Liver (tissue), 9 donors: ENCODE measurements around the gene UBE2QL1. TPM values are rescaled to one million over a fixed set of nuclear protein-coding genes. Genes with fewer than 3 reads are reported as not detected.

Experiments used
- DNase-seq: peaks from one replicate; pipeline ENCODE4 v3.0.0-alpha.2; 2017; ENCODE audit warnings: low spot score
- H3K27ac ChIP-seq, 2 donors: one replicate each; pipeline ENCODE4 v1.7.0; 2013; ENCODE audit warnings: inconsistent platforms in 2 of 2, low read length in 2 of 2, control low read depth in 1 of 2, low read depth in 1 of 2, mild to moderate bottlenecking in 1 of 2
- H3K27me3 ChIP-seq, 4 donors: one replicate each; pipeline versions ENCODE4 v1.6.1 to v1.7.0; 2013; ENCODE audit warnings: low read length in 3 of 4, inconsistent platforms in 1 of 4, mild to moderate bottlenecking in 1 of 4, moderate library complexity in 1 of 4; ENCODE audit not compliant: control insufficient read depth in 4 of 4, insufficient read depth in 4 of 4
- H3K36me3 ChIP-seq, 4 donors: one replicate each; pipeline versions ENCODE4 v1.6.1 to v1.7.0; 2013; ENCODE audit warnings: low read length in 3 of 4, mild to moderate bottlenecking in 3 of 4, low read depth in 1 of 4, moderate library complexity in 1 of 4; ENCODE audit not compliant: control insufficient read depth in 4 of 4, insufficient read depth in 3 of 4
- H3K4me1 ChIP-seq, 4 donors: one replicate each; pipeline versions ENCODE4 v1.6.1 to v1.7.0; 2013; ENCODE audit warnings: low read length in 3 of 4, mild to moderate bottlenecking in 3 of 4, moderate library complexity in 1 of 4; ENCODE audit not compliant: control insufficient read depth in 4 of 4, insufficient read depth in 4 of 4
- H3K4me3 ChIP-seq, 3 donors: one replicate each; pipeline versions ENCODE4 v1.6.1 to v1.7.0; 2013; ENCODE audit warnings: low read length in 3 of 3, control low read depth in 1 of 3, low read depth in 1 of 3, mild to moderate bottlenecking in 1 of 3
- H3K9ac ChIP-seq, 2 donors: one replicate each; pipeline ENCODE4 v1.7.0; 2013; ENCODE audit warnings: low read length in 2 of 2, mild to moderate bottlenecking in 2 of 2, moderate library complexity in 2 of 2, control low read depth in 1 of 2, low read depth in 1 of 2
- H3K9me3 ChIP-seq, 4 donors: one replicate each; pipeline versions ENCODE4 v1.6.1 to v1.7.0; 2013; ENCODE audit warnings: low read length in 3 of 4; ENCODE audit not compliant: control insufficient read depth in 4 of 4
- ATF3 ChIP-seq: IDR thresholded peaks from 2 replicates; pipeline ENCODE4 v1.6.1; 2016; ENCODE audit warnings: antibody characterized with exemption
- CTCF ChIP-seq: fragments of 150-350 bp; IDR thresholded peaks from 2 replicates; pipeline ENCODE4 v1.5.1; 2017; ENCODE audit warnings: improper control_type of control experiment, low read depth, low read length; ENCODE audit not compliant: missing input control
- FOXA1 ChIP-seq: IDR thresholded peaks from 2 replicates; pipeline ENCODE4 v1.6.1; 2016; ENCODE audit warnings: antibody characterized with exemption
- FOXA2 ChIP-seq: IDR thresholded peaks from 2 replicates; pipeline ENCODE4 v1.6.1; 2016; ENCODE audit warnings: antibody characterized with exemption
- HNF4A ChIP-seq, 2 donors: conservative IDR thresholded peaks; 2 replicates each; pipeline ENCODE4 v1.6.1; 2016; ENCODE audit warnings: antibody characterized with exemption in 2 of 2, mild to moderate bottlenecking in 2 of 2
- HNF4G ChIP-seq: IDR thresholded peaks from 2 replicates; pipeline ENCODE4 v1.6.1; 2016; ENCODE audit warnings: antibody characterized with exemption
- MAX ChIP-seq: IDR thresholded peaks from 2 replicates; pipeline ENCODE4 v1.6.1; 2016; ENCODE audit warnings: antibody characterized with exemption
- NR2F2 ChIP-seq: IDR thresholded peaks from 2 replicates; pipeline ENCODE4 v1.6.1; 2016; ENCODE audit warnings: antibody characterized with exemption
- RAD21 ChIP-seq, 2 donors: IDR thresholded peaks; 2 replicates each; pipeline ENCODE4 v1.6.1; 2016; ENCODE audit warnings: antibody characterized with exemption in 2 of 2, mild to moderate bottlenecking in 2 of 2
- RXRA ChIP-seq, 2 donors: IDR thresholded peaks; 2 replicates each; pipeline ENCODE4 v1.6.1; 2017 to 2018; ENCODE audit warnings: antibody characterized with exemption in 2 of 2, mild to moderate bottlenecking in 1 of 2
- SP1 ChIP-seq: IDR thresholded peaks from 2 replicates; pipeline ENCODE4 v1.6.1; 2018; ENCODE audit warnings: antibody characterized with exemption, mild to moderate bottlenecking
- YY1 ChIP-seq: IDR thresholded peaks from 2 replicates; pipeline ENCODE4 v1.6.1; 2016; ENCODE audit warnings: antibody characterized with exemption, mild to moderate bottlenecking
- ZBTB33 ChIP-seq: IDR thresholded peaks from 2 replicates; pipeline ENCODE4 v1.6.1; 2016; ENCODE audit warnings: antibody characterized with exemption
- WGBS: extraction: QIAGEN DNeasy Blood & Tissue Kit; methylation state at CpG from one replicate; pipeline ENCODE4 v1.1.7; 2013; 5-methylcytosine and 5-hydroxymethylcytosine counted together
- polyA plus RNA-seq, 2 donors: library from polyadenylated mRNA; stranded (reverse) in 1 of 2; unstranded in 1 of 2; fragments of 200-250 nt in 1 of 2; fragments of >200 nt in 1 of 2; fragmentation: Nextera tagmentation in 1 of 2; extraction: Ambion mirVana in 1 of 2; gene quantifications; one replicate each; pipeline versions ENCODE4 v1.2.1 to v1.2.3, GENCODE V29; 2013 to 2015
- total RNA-seq, 2 donors: library from RNA; depleted of rRNA; stranded (reverse); fragments of >200 nt; gene quantifications; one replicate each; pipeline ENCODE4 v1.2.3, GENCODE V29; 2014
- donor health status: healthy.
- donor health status: healthy.
- donor health status: healthy.
- donor health status: healthy.
- donor health status: healthy.

UBE2QL1 gene
- total and polyA plus RNA-seq, 4 donors = 0.09 to 1.9 (median 0.36) TPM

GRCh38 chr5:6435356-6435755, 13.3 kb upstream of the UBE2QL1 start:
- Histone ChIP-seq H3K4me3 (no peak overlapping the region), H3K9me3 (peaks cover 2 to 6% (median 3%) of the 10 kb centered on the region in 4 donors), H3K9ac (no peak overlapping the region), H3K4me1 (no peaks in the 10 kb centered on the region), H3K27me3 (peaks cover 0 to 9% (median 0%) of the 10 kb centered on the region in 4 donors), H3K36me3 (no peaks in the 10 kb centered on the region), H3K27ac (no peak overlapping the region)
- TF ChIP-seq FOXA2 = no peak
- no peak for TF ChIP-seq MAX
- peak; percentile 46 to 77 for TF ChIP-seq RAD21 (IDR thresholded peaks at IDR 0.05)
- TF ChIP-seq CTCF = peak; percentile 33
- no peak for TF ChIP-seq RXRA (IDR thresholded peaks at IDR 0.05)
- no peak for TF ChIP-seq FOXA1
- no peak for TF ChIP-seq ATF3
- no peak for DNase-seq
- 26% methylated on average over 8 of the region's 8 CpGs for WGBS

GRCh38 chr5:6436715-6437331, 11.8 kb upstream of the UBE2QL1 start:
- TF ChIP-seq ZBTB33 = no peak
- TF ChIP-seq HNF4A (conservative IDR thresholded peaks at IDR 0.05) = no peak
- TF ChIP-seq HNF4G = no peak
- TF ChIP-seq NR2F2 = no peak
- TF ChIP-seq FOXA2 = no peak
- no peak for TF ChIP-seq YY1
- TF ChIP-seq SP1 = no peak
- Histone ChIP-seq H3K27me3 (peaks cover 0 to 6% (median 0%) of the 10 kb centered on the region in 4 donors), H3K9ac (no peak overlapping the region), H3K36me3 (no peaks in the 10 kb centered on the region), H3K4me3 (no peak overlapping the region), H3K9me3 (peaks cover 2 to 10% (median 3%) of the 10 kb centered on the region in 4 donors), H3K27ac (no peak overlapping the region), H3K4me1 (no peaks in the 10 kb centered on the region)
- DNase-seq = no peak
- WGBS = 73% methylated on average over 4 of the region's 4 CpGs
